WTC11 (cell line): ENCODE results near the gene G6PC3. TPM values are rescaled to one million over a fixed set of nuclear protein-coding genes. Genes with fewer than 3 reads are reported as not detected.

Source experiments
- ATF1 ChIP-seq: sonication (generic); formaldehyde crosslinking; IDR thresholded peaks from 2 replicates; pipeline ENCODE4 v1.8.1; 2023; ENCODE audit warnings: mild to moderate bottlenecking, moderate library complexity, missing genetic modification reagents
- ATF2 ChIP-seq: sonication (generic); formaldehyde crosslinking; IDR thresholded peaks from 2 replicates; pipeline ENCODE4 v1.8.1; 2022; ENCODE audit warnings: low read depth, missing genetic modification reagents, borderline replicate concordance
- CBFB ChIP-seq: sonication (generic); formaldehyde crosslinking; IDR thresholded peaks from 2 replicates; pipeline ENCODE4 v1.8.1; 2022; ENCODE audit warnings: mild to moderate bottlenecking, low read depth, missing genetic modification reagents
- CREB1 ChIP-seq: sonication (generic); formaldehyde crosslinking; IDR thresholded peaks from 2 replicates; pipeline ENCODE4 v1.8.0; 2023; ENCODE audit warnings: mild to moderate bottlenecking, missing genetic modification reagents
- ELF4 ChIP-seq: sonication (generic); formaldehyde crosslinking; IDR thresholded peaks from 2 replicates; pipeline ENCODE4 v1.8.1; 2022; ENCODE audit warnings: low read depth, mild to moderate bottlenecking, moderate library complexity, missing genetic modification reagents
- ESRRA ChIP-seq: sonication (generic); formaldehyde crosslinking; IDR thresholded peaks from 2 replicates; pipeline ENCODE4 v1.8.1; 2022; ENCODE audit warnings: mild to moderate bottlenecking, missing genetic modification reagents, borderline replicate concordance
- ETV6 ChIP-seq: sonication (generic); formaldehyde crosslinking; IDR thresholded peaks from 2 replicates; pipeline ENCODE4 v1.8.1; 2022; ENCODE audit warnings: mild to moderate bottlenecking, missing genetic modification reagents
- FOXP1 ChIP-seq: sonication (generic); formaldehyde crosslinking; IDR thresholded peaks from 2 replicates; pipeline ENCODE4 v1.8.0; 2022; ENCODE audit warnings: missing genetic modification reagents, mild to moderate bottlenecking, moderate library complexity, borderline replicate concordance
- NFE2L1 ChIP-seq: sonication (generic); formaldehyde crosslinking; IDR thresholded peaks from 2 replicates; pipeline ENCODE4 v1.8.1; 2023; ENCODE audit warnings: missing genetic modification reagents
- NR2C2 ChIP-seq: sonication (generic); formaldehyde crosslinking; IDR thresholded peaks from 2 replicates; pipeline ENCODE4 v1.8.0; 2022; ENCODE audit warnings: mild to moderate bottlenecking, missing genetic modification reagents
- NR3C1 ChIP-seq: sonication (generic); formaldehyde crosslinking; conservative IDR thresholded peaks from 2 replicates; pipeline ENCODE4 v1.8.1; 2023; ENCODE audit warnings: low read depth, mild to moderate bottlenecking, missing genetic modification reagents
- PRRX2 ChIP-seq: fragments of 250-450 bp; sonication (Bioruptor Pico); IDR thresholded peaks from 2 replicates; pipeline ENCODE4 v1.8.0; 2021; ENCODE audit warnings: mild to moderate bottlenecking
- TCF7 ChIP-seq: sonication (generic); formaldehyde crosslinking; IDR thresholded peaks from 2 replicates; pipeline ENCODE4 v1.8.0; 2022; ENCODE audit warnings: mild to moderate bottlenecking, low read depth, missing genetic modification reagents, moderate library complexity
- USF2 ChIP-seq: sonication (generic); formaldehyde crosslinking; IDR thresholded peaks from 2 replicates; pipeline ENCODE4 v1.8.1; 2023; ENCODE audit warnings: mild to moderate bottlenecking, missing genetic modification reagents, moderate library complexity
- ZNF138 ChIP-seq: sonication (generic); formaldehyde crosslinking; conservative IDR thresholded peaks from 2 replicates; pipeline ENCODE4 v1.8.1; 2022; ENCODE audit warnings: mild to moderate bottlenecking, moderate library complexity, missing genetic modification reagents
- ZNF219 ChIP-seq: sonication (generic); formaldehyde crosslinking; IDR thresholded peaks from 2 replicates; pipeline ENCODE4 v1.8.0; 2023; ENCODE audit warnings: missing genetic modification reagents, mild to moderate bottlenecking, borderline replicate concordance
- ZNF232 ChIP-seq: sonication (generic); formaldehyde crosslinking; IDR thresholded peaks from 2 replicates; pipeline ENCODE4 v1.8.0; 2022; ENCODE audit warnings: mild to moderate bottlenecking, missing genetic modification reagents
- ZNF532 ChIP-seq: fragments of 250-450 bp; sonication (Bioruptor Pico); IDR thresholded peaks from 2 replicates; pipeline ENCODE4 v1.9.0; 2021; ENCODE audit warnings: mild to moderate bottlenecking, borderline replicate concordance
- ZNF671 ChIP-seq: fragments of 250-450 bp; sonication (Bioruptor Pico); IDR thresholded peaks from 2 replicates; pipeline ENCODE4 v1.8.0; 2021; ENCODE audit warnings: mild to moderate bottlenecking
- total RNA-seq: library from RNA; stranded (reverse); gene quantifications from 3 replicates; pipeline ENCODE4 v1.2.3, GENCODE V29; 2021
- TF ChIP-seq, protein P1 (sequence below): sonication (generic); formaldehyde crosslinking; IDR thresholded peaks from 2 replicates; pipeline ENCODE4 v1.8.0; 2023; ENCODE audit warnings: missing genetic modification reagents, mild to moderate bottlenecking, borderline replicate concordance
- TF ChIP-seq, protein P2 (sequence below): sonication (generic); formaldehyde crosslinking; IDR thresholded peaks from 2 replicates; pipeline ENCODE4 v1.8.0; 2023; ENCODE audit warnings: mild to moderate bottlenecking, missing genetic modification reagents
- TF ChIP-seq, protein P3 (sequence below): sonication (generic); formaldehyde crosslinking; conservative IDR thresholded peaks from 2 replicates; pipeline ENCODE4 v1.8.1; 2022; ENCODE audit warnings: mild to moderate bottlenecking, missing genetic modification reagents
- TF ChIP-seq, protein P4 (sequence below): sonication (generic); formaldehyde crosslinking; IDR thresholded peaks from 2 replicates; pipeline ENCODE4 v1.8.1; 2023; ENCODE audit warnings: mild to moderate bottlenecking, missing genetic modification reagents

Gene G6PC3
- total RNA-seq, 1 experiment from 2014 or later, result 121 TPM

DNA sequence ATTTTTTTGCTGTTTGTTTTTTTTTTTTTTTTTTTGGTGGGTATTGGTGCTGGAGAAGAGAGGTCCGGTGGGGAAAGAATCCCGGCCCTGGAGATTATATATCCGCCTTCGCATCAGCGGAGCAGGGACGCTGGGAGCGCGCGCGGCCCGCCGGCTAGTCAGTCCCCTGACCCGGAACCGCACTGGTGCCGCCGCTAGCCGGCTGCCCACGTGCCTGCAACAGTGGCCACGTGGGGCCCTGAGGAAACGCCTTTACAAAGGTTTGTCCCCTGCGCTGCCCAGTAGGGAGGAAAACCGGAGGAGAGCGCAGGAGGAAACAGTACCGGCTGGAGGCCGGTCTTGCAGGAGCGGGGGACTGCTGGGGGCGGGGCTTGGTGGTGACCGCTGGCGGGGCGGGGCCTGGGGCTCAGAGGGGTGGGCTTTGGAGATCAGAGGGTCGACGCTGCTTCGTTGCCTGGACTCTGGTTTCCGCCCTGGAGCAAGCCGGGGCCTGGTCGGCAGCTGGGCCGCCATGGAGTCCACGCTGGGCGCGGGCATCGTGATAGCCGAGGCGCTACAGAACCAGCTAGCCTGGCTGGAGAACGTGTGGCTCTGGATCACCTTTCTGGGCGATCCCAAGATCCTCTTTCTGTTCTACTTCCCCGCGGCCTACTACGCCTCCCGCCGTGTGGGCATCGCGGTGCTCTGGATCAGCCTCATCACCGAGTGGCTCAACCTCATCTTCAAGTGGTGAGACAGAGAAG lies at the start of gene G6PC3 (continued):
- TF ChIP-seq USF2 (CRISPR knock-in tag) (peak; percentile 97), ZNF138 (CRISPR knock-in tag) (no peak), NR2C2 (CRISPR knock-in tag) (peak; percentile 70), ETV6 (peak; percentile 77), ATF2 (CRISPR knock-in tag) (no peak), ATF1 (no peak), PRRX2 (CRISPR knock-in tag) (no peak), NFE2L1 (CRISPR knock-in tag) (no peak), ZNF671 (CRISPR knock-in tag) (no peak), FOXP1 (CRISPR knock-in tag) (peak; percentile 62; the same call in 1 of the 2 replicates), ZNF232 (CRISPR knock-in tag) (peak; percentile 74; the same call in 1 of the 2 replicates), CBFB (CRISPR knock-in tag) (0 out of 2 replicates have a peak, but pooled peaks have one; percentile 43), CREB1 (CRISPR knock-in tag) (no peak), ZNF219 (CRISPR knock-in tag) (no peak), NR3C1 (CRISPR knock-in tag) (no peak), ZNF532 (CRISPR knock-in tag) (no peak), TCF7 (CRISPR knock-in tag) (no peak), ELF4 (no peak), ESRRA (CRISPR knock-in tag) (peak; percentile 70)
- TF ChIP-seq, protein P1, sequence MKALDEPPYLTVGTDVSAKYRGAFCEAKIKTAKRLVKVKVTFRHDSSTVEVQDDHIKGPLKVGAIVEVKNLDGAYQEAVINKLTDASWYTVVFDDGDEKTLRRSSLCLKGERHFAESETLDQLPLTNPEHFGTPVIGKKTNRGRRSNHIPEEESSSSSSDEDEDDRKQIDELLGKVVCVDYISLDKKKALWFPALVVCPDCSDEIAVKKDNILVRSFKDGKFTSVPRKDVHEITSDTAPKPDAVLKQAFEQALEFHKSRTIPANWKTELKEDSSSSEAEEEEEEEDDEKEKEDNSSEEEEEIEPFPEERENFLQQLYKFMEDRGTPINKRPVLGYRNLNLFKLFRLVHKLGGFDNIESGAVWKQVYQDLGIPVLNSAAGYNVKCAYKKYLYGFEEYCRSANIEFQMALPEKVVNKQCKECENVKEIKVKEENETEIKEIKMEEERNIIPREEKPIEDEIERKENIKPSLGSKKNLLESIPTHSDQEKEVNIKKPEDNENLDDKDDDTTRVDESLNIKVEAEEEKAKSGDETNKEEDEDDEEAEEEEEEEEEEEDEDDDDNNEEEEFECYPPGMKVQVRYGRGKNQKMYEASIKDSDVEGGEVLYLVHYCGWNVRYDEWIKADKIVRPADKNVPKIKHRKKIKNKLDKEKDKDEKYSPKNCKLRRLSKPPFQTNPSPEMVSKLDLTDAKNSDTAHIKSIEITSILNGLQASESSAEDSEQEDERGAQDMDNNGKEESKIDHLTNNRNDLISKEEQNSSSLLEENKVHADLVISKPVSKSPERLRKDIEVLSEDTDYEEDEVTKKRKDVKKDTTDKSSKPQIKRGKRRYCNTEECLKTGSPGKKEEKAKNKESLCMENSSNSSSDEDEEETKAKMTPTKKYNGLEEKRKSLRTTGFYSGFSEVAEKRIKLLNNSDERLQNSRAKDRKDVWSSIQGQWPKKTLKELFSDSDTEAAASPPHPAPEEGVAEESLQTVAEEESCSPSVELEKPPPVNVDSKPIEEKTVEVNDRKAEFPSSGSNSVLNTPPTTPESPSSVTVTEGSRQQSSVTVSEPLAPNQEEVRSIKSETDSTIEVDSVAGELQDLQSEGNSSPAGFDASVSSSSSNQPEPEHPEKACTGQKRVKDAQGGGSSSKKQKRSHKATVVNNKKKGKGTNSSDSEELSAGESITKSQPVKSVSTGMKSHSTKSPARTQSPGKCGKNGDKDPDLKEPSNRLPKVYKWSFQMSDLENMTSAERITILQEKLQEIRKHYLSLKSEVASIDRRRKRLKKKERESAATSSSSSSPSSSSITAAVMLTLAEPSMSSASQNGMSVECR (CRISPR knock-in tag), result peak; percentile 87; the same call in 1 of the 2 replicates
- TF ChIP-seq, protein P2, sequence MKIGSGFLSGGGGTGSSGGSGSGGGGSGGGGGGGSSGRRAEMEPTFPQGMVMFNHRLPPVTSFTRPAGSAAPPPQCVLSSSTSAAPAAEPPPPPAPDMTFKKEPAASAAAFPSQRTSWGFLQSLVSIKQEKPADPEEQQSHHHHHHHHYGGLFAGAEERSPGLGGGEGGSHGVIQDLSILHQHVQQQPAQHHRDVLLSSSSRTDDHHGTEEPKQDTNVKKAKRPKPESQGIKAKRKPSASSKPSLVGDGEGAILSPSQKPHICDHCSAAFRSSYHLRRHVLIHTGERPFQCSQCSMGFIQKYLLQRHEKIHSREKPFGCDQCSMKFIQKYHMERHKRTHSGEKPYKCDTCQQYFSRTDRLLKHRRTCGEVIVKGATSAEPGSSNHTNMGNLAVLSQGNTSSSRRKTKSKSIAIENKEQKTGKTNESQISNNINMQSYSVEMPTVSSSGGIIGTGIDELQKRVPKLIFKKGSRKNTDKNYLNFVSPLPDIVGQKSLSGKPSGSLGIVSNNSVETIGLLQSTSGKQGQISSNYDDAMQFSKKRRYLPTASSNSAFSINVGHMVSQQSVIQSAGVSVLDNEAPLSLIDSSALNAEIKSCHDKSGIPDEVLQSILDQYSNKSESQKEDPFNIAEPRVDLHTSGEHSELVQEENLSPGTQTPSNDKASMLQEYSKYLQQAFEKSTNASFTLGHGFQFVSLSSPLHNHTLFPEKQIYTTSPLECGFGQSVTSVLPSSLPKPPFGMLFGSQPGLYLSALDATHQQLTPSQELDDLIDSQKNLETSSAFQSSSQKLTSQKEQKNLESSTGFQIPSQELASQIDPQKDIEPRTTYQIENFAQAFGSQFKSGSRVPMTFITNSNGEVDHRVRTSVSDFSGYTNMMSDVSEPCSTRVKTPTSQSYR, result no peak
- TF ChIP-seq, protein P3, sequence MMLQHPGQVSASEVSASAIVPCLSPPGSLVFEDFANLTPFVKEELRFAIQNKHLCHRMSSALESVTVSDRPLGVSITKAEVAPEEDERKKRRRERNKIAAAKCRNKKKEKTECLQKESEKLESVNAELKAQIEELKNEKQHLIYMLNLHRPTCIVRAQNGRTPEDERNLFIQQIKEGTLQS (CRISPR knock-in tag), result no peak
- TF ChIP-seq, protein P4, sequence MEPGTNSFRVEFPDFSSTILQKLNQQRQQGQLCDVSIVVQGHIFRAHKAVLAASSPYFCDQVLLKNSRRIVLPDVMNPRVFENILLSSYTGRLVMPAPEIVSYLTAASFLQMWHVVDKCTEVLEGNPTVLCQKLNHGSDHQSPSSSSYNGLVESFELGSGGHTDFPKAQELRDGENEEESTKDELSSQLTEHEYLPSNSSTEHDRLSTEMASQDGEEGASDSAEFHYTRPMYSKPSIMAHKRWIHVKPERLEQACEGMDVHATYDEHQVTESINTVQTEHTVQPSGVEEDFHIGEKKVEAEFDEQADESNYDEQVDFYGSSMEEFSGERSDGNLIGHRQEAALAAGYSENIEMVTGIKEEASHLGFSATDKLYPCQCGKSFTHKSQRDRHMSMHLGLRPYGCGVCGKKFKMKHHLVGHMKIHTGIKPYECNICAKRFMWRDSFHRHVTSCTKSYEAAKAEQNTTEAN (CRISPR knock-in tag), result no peak
